ENCODE results near the gene ANKS1A.

GRCh38 chr6:35108309-35108885 is 219.3 kb downstream of the ANKS1A start:
- TF ChIP-seq, protein P1, sequence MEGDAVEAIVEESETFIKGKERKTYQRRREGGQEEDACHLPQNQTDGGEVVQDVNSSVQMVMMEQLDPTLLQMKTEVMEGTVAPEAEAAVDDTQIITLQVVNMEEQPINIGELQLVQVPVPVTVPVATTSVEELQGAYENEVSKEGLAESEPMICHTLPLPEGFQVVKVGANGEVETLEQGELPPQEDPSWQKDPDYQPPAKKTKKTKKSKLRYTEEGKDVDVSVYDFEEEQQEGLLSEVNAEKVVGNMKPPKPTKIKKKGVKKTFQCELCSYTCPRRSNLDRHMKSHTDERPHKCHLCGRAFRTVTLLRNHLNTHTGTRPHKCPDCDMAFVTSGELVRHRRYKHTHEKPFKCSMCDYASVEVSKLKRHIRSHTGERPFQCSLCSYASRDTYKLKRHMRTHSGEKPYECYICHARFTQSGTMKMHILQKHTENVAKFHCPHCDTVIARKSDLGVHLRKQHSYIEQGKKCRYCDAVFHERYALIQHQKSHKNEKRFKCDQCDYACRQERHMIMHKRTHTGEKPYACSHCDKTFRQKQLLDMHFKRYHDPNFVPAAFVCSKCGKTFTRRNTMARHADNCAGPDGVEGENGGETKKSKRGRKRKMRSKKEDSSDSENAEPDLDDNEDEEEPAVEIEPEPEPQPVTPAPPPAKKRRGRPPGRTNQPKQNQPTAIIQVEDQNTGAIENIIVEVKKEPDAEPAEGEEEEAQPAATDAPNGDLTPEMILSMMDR (IDR thresholded peaks at IDR 0.05) = no peak
- no peak for TF ChIP-seq JUND (IDR thresholded peaks at IDR 0.05)
- no peak for TF ChIP-seq CHD2 (IDR thresholded peaks at IDR 0.05; ENCODE audit: low read length, partially characterized antibody)
